ENCODE results near the gene CCL3. TPM values are rescaled to one million over a fixed set of nuclear protein-coding genes. Genes with fewer than 3 reads are reported as not detected.
"Not testable (repeated sequence)": the region's sequence is repeated elsewhere in the genome, so short reads cannot be mapped to it uniquely, and the experiment has no call there.

The CCL3 gene
- total RNA-seq, 1 donor from 2014 or later: not detected

DNA sequence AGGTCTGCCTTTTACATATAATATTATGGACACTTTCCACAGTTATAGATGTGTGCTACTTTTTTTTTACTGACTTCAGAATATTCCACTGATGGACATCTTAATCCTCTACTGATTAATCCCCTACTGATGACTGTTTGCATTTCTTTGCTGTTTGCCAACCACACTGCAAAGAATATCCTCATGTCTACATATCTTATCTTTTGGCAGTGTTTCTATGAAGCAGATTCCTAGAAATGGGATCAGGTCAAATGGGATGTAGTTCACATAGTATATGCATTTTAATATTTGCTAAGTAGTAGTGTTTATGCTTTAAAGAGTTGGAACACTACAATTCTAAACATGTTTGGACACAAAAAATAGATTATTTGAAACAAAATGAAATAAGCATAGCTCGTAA lies 3.2 kb downstream of the CCL3 start:
- no peak for DNase-seq (ENCODE audit: low read depth)

DNA sequence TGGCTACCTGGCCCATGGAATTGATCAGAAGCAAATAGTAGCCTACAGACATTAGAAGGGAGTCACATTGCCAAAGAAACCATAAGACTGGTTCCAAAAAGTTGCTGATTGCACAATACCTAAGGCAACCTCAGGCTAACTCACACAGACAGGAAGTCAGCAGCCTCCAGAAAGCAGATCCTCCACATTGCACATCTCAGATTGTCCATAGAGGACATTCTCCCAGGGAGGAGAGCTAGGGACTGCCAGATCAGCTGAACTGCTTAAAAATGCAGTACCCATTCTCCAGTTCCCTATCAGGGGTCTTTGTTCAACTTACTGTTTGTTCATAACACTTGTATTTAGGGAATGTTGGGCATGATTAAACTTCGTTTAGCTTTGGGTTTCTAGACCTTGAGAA lies 4.2 kb downstream of the CCL3 start:
- DNase-seq (ENCODE audit: low read depth): no peak

DNA sequence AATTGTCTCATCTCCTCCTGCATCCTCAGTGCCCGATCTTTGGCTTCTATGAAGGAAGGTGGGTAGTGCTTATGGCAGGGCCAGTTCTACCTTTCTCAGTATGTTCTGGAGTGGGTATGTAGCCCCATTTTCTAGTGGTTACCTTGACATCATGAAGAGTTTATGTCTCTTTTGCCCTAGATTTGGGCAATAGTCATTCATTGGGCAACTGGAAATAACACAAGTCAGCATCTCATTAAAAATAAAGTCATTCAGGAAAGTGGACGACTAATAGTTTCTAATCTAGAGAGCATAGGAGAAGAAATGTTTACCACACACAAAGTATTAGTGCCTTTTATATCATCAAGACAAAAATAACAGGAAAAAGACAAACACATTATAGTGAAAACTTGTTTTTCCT lies 6.3 kb downstream of the CCL3 start:
- DNase-seq (ENCODE audit: low read depth): not testable (repeated sequence)

DNA sequence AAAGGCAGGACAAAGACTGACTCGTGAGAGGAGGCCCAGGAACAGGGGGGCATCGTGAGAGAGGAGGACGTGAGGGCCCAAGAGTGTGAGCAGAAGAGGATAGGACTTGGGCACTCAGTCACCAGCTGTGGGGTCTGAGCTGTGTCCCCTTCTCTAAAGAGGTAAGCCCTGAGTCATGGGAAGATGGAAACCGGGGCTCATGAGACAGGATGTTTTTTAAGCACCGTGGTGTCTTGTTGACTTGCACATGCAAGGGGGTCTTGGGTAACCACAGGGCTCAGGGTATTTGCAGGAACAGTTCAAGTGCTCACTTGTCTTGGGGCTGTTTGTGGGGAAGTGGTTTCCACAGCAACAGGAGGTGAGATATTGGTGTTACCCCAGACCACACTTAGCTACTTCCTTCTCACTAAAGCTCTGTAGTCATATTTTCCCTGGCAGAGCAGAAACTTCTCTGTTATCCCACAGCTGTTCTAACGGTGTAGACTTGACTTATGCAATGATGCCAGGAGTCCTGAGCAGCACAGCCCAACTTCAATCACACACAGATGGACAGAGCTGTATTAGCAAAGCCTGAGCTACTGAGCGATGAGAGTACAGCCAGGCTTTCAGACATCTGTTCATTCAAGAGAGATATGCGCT lies 7.3 kb downstream of the CCL3 start:
- DNase-seq (ENCODE audit: low read depth): not testable (repeated sequence)

DNA sequence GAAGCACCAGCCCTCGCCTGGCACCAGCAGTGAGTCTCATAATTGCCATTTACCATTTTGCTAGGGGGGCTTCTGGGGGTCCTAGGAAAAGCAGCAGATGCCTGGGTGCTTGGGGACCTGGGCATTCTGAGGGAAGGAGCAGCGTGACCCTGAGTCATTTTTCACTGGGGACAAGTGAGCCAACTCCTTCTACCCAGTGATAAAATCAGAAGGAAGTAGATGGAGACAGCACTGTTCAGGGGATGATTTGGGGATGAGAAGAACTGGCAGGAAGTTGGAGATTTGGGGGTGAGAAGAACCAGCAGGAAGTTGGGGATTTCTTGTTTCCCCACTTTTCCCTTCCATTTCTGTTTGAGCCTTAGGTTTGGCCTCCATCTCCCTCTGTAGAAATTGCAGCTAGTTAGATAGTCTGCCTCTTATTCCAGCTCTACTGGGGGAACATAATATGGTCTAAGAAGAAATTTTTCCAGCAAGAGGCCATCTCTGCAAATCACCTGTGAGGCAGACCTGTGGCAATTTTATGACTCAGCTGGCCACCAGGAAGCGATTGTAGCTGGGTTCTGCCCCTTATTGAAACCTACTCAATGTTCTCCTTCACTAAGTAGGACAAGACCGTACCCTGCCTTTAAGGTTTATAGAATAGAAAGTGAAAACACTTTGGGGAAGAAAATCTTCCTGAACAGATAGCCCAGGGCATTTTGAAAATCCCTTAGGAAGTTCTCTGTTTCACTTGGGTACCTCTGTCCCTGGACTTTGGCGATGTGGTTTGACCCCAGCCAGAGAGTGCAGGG lies 8.1 kb downstream of the CCL3 start:
- DNase-seq (ENCODE audit: low read depth): peak; percentile 6

DNA sequence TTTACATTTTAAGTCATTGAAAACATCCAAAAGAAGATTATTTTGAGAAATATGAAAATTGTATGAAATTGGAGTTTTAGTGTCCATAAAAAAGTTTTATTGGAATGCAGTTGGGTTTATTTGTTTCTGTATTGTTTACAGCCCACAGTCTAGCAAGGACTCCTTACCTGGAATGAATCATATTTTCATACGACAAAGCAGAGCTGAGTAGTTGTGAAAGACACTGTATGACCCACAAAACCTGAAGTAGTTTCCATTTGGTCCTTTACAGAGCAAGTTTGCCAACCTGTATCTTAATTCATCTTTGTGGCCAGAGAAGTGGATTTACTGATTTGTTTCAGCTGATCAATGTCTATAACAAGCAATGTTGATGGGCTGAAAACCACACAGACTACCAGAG lies 15.6 kb downstream of the CCL3 start:
- no peak for DNase-seq (ENCODE audit: low read depth)

DNA sequence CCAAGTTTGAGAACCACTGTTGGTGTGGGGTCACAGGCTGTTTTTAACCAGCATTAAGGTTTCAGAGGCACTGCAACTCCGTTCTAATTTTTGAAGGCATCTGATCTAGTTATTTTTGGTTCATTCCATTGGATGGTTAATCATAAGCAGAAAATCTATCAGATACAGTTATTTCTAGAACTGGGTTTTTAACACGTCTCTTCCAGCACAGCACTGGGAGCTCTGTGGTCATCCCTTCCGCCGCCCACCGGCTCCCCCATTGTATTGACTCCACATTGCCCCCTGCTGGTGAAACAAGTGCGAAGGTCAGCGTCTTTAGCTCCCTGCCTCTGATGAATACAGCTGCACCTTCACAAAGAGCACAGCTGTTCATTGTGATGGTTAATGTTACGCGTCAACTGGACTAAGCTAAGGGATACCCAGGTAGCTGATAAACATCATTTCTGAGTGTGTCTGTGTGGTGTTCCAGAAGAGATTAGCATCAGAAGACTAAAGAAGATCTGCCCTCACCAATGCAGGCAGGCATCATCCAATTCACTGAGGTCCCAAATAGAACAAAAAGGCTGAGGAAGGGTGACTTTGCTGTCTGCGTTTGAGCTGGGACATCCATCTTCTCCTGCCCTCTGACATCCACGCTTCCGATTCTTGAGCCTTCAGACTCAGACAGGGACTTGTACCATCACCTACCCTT lies 17.4 kb downstream of the CCL3 start:
- DNase-seq (ENCODE audit: low read depth): no peak

DNA sequence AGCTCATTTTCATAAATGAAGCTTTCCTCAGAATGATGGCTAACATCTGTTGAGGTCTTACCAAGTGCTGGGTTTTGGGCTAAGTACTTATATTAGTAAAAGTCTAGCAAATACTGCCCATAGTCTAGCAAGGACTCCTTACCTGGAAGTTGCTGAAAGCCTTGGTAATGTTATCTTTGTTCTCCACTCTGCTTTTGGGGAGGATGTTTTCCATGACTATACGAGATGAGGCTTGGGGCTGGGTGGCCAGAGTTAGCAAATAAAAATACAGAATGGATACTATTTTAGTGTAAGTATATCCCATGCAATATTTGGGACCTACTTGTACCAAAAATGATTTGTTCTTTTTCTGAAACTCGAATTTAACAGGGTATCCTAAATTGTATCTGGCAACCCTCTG lies 18.2 kb downstream of the CCL3 start:
- DNase-seq (ENCODE audit: low read depth): no peak

DNA sequence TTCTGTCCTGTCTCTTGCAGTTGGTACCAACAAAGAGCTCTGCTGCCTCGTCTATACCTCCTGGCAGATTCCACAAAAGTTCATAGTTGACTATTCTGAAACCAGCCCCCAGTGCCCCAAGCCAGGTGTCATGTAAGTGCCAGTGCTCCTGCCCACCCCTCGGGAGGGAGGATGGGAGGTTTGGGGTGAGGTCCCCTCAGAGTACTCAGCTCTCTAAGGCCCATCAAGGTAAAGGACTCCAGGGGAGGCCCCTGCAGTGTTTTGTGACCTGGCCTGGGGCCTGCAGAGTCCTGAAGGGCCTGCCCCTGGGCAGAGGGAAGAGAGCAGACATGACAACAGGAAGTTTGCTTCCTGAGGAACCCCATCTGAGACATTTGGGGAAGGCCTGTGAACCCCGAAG lies 19.5 kb downstream of the CCL3 start:
- DNase-seq (ENCODE audit: low read depth): no peak

DNA sequence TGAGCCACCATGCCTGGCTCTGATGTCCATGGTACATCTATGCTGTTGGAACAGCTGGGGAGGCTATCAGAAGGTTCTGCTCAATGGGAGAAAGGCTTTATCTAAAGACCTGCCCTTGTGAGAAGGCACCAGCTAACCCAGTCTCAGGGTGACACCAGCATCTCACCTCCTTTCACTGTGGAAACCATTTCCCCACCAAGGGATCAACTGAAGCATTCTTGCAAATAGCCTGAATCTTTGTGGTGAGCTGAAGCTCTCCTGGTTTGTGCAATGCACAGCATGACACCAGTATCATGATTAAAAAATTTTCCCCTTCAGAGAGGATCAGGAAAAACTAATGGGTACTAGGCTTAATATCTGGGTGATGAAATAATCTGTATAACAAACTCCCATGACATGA lies 20.8 kb downstream of the CCL3 start:
- no peak for DNase-seq (ENCODE audit: low read depth)

DNA sequence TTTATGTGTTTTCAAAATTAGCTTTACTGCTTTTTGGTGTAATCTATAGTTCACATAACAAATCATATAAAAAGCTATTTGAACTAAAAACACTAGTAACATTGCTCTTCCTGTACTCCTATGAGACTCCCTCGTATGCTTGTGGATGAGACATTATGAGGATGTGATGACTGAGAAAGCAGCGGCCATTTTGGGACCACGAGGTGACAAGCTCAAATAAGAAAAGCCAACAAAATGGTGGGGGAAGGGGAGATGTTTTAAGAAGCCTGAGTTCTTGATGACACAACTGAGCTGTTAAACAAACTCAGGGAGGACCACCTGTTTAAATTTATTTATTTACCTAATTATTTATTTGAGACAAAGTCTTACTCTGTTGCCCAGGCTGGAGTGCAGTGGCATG lies 21.4 kb downstream of the CCL3 start:
- DNase-seq (ENCODE audit: low read depth): no peak

DNA sequence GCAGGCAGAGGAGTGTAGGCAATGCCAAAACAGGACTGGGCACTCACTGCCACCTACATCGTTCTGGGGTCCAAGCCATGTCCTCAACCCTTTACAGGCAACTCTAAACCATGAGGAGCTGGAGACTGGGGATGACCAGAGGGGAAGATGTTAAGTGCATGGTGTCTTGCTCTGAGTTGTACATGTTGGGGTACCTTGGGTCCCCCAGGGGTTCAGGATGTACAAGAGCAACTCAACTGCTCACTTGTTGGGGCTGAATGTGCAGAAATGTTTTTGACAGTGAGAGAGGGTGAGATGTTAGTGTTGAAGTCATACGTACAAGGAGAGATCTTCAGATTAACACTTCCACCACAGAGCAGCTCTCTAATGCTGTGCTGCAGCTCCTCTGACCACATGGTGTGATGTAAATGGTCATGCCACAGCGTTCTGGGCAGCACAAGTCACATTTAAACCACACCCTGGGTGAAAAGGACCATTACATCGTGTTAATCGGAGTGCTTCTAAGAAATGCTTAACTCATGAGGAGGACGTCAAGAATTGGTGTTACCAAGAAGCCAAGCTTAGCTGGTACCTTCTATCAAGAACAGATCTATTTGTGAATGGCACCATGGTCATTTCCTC lies 23.5 kb downstream of the CCL3 start:
- no peak for DNase-seq (ENCODE audit: low read depth)

DNA sequence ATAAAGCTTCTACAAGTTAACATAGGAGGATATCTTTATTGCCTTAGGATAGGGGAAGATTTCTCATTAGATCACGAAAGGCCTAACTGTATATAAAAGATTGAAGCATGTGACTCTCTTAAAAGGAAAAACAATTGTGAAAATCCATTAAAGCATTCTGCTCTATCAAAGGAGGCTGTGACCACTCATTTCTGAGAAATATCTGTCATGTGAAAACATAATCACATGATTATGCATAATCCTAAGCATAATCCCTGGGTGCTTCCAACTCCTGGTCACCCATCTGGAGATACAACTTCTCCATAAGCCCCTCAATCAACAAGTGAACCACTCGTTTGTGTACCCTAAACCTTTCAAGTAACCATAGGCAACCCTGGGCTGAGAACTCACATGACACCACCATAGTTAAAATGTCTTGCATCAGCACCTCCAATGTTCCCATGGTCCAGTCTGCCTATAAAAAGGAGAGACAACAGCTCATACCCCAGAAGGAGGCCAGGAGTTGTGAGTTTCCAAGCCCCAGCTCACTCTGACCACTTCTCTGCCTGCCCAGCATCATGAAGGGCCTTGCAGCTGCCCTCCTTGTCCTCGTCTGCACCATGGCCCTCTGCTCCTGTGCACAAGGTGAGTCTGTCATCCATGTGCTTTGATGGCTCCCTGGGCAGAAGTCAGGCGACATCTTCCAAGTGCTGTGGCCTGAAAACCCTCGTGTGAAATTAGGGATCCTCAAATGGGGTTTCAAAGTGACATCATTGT lies 26.0 kb downstream of the CCL3 start, which contains the start of gene CCL18:
CCL18 (plus strand) TSS at position 487 of the 756 bp plus-strand sequence; CDS start at position 558, 71 bp downstream.
- no peak for DNase-seq (ENCODE audit: low read depth)

DNA sequence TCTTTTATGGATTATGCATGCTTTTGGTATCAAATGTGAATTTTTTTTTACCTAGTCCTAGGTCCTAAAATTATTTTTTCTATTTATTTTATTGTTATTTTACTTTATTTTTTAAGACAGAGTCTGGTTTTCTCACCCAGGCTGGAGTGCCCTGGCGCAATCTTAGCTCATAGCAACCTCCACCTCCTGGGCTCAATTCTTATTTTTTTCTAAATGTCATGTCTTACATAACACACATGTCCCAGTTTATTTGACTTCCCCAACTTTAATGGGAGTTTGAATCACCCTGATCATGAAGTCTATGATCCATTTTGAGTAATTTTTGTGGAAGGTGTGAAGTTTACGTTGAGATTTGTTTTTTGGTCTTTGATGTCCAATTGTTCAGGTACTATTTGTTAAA lies 29.1 kb downstream of the CCL3 start:
- no peak for DNase-seq (ENCODE audit: low read depth)

DNA sequence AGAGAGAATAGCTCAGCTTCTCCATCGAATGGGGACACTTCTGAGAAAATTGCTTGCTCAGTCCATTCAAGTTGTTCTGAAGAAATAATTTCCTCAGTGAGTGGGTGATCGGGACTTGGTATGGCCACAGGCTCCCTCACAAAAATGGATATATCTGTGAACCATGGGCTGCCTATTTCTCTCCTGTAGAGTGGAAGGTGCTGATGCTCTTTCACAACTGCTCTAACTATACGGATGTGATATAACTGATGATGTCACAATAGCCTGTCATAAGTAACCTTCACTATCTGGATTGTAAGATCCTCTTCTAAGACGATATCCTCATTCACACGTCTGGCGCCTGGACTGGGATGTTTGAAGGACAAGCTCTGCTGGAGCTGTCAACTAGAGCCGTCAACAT lies 30.5 kb downstream of the CCL3 start:
- no peak for DNase-seq (ENCODE audit: low read depth)

DNA sequence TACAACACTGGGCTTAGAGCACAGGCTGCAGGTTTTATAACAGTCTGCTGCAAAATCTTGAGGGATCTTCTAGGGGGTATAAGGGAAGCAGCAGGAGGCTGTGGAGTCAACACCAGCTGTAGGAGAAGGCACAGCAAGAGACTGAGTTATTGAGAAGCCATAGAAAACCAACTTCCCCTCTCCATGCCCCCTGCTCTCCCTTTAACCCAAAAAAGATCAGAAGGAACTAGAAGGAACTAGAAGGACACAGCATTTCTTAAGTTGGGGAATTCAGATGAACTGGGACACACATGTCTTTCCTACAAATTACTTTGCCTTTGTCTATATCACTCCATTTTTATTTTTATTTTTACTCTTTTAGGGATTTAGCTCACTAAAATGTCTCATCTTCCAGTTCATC lies 32.0 kb downstream of the CCL3 start:
- no peak for DNase-seq (ENCODE audit: low read depth)

DNA sequence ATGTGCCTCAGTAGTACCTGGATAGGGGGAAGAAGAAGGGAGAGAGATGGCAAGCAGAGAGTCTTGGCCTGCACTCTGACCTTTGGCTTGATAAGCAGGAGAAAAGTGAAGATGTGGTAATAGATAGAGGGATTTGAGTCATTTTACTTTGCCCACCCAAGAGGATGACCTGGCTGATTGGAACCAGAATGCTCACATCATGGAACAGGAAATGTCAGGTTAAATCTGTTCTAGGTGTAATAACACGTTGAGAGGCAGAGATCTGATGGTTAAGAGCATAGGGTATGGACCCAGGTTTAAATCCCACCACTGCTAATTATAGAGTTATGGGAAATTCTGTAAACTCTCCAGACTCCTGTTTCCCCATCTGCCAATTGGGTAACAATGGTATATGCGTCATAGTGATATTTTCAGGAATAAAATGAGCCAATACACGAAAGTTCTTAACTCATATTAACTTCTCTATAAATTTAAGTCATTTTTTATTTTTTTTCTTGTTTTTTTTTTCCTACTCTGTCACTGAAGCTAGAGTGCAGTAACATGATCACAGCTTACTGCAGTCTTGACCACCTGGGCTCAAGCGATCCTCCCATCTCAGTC lies 33.9 kb downstream of the CCL3 start:
- no peak for DNase-seq (ENCODE audit: low read depth)

DNA sequence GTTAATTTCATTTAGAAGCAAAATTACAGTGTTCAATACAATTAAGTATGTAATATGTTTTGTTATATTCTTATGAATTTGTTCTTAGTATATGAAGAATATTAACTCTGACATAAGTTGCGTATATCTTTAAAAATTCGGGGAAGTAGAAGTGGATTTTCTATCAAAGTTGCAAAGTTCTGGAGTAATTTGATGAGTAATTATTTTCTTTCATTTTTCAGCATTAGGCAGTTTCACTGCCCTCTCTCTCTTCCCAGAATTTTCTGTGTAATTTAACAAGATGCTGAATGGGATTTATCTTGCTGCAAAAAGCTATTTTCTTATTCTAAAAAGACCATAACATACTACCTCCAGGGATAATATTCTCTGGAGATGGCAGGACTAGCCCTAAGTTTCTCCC lies 34.8 kb downstream of the CCL3 start:
- DNase-seq (ENCODE audit: low read depth): no peak

DNA sequence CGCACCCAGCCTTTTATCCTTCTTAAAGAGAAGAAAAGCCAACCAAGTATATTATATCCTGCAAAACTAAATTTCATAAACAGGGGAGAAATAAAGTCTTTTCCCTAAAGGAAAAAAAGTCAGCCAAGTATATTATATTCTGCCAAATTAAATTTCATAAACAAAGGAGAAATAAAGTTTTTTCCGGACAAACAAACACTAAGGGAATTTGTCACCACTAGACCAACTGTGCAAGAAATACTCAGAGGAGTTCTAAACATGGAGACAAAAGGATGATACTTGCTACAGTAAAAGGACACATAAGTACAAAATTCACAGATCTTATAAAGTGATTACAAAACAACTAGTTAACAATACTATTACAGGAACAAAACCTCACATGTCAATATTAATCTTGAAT lies 40.3 kb downstream of the CCL3 start:
- no peak for DNase-seq (ENCODE audit: low read depth)

DNA sequence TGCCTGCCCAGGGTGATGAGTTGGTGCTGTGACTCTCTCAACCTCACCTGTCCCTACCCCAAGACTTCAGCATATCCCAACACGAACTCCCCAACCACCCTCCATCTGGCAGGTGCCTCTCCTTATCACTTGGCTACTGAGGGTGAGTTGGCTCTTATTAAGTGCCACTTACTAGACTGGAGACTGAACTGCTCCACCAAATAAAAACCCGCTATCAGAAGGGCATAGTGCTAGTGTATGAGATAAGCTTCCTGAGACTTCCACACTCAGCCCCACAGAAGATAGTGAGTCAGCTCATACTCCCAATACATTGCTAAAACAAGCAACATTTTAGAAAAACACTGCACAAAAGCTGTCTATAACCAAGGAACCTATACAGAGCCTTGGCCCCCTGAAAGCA lies 41.9 kb downstream of the CCL3 start:
- no peak for DNase-seq (ENCODE audit: low read depth)

Data from renal cortical epithelial cell (primary cell).